Pancreas (tissue), 10 donors: ENCODE data around the gene RBM19. TPM values are rescaled to one million over a fixed set of nuclear protein-coding genes. Genes with fewer than 3 reads are reported as not detected.

ENCODE experiments used
- ATAC-seq, 4 donors: fragments of 200-7000 bp; cut with Tn5 transposase; one replicate each; pipeline versions ENCODE4 v1.8.0 to v1.9.1; 2020; ENCODE audit warnings: mild to moderate bottlenecking in 4 of 4, moderate library complexity in 4 of 4
- DNase-seq, 6 donors: peaks; one replicate each; pipeline ENCODE4 v3.0.0-alpha.2; 2020
- FAIRE-seq: peaks from 2 replicates; lab custom pipeline; 2012; peaks lifted over from hg19 to GRCh38; lab: Jason Lieb, UNC
- H3K27ac ChIP-seq, 4 donors: fragments of 200-600 bp; sonication (generic); 1 replicate in 3 of 4; 2 replicates in 1 of 4; pipeline versions ENCODE4 v1.5.0 to v1.8.0; 2020
- H3K27me3 ChIP-seq, 4 donors: fragments of 200-600 bp; one replicate each; pipeline ENCODE4 v1.8.0; 2021
- H3K36me3 ChIP-seq, 3 donors: fragments of 200-600 bp; sonication (generic) in 1 of 3; one replicate each; pipeline versions ENCODE4 v1.5.0 to v1.8.0; 2020 to 2021
- H3K4me1 ChIP-seq, 3 donors: fragments of 200-600 bp; one replicate each; pipeline ENCODE4 v1.8.0; 2021
- H3K4me3 ChIP-seq, 4 donors: fragments of 200-600 bp; sonication (generic) in 2 of 4; one replicate each; pipeline versions ENCODE4 v1.5.0 to v1.8.0; 2020 to 2021
- H3K9me3 ChIP-seq, 4 donors: fragments of 200-600 bp; one replicate each; pipeline ENCODE4 v1.8.0; 2021
- CTCF ChIP-seq, 4 donors: fragments of 200-600 bp; sonication (generic) in 3 of 4; IDR thresholded peaks; one replicate each; pipeline versions ENCODE4 v1.5.0 to v1.8.0; 2021; ENCODE audit warnings: antibody characterized with exemption in 4 of 4
- WGBS, 2 donors: extraction: QIAGEN DNeasy Blood & Tissue Kit; methylation state at CpG; one replicate each; pipeline ENCODE4 v1.1.7; 2013; 5-methylcytosine and 5-hydroxymethylcytosine counted together
- intact Hi-C, 3 donors: fragments of 100-400 bp; cut with DNase I; formaldehyde crosslinking; loops; one replicate each; pipeline versions ENCODE4 v1.11.1 to v1.14.2; 2022
- polyA plus RNA-seq, 2 donors: library from polyadenylated mRNA; stranded (reverse); fragments of 200-250 nt; gene quantifications; one replicate each; pipeline ENCODE4 v1.2.3, GENCODE V29; 2013
- total RNA-seq, 6 donors: library from RNA; stranded (reverse); fragmentation: NEBNext Ultra II Directional in 4 of 6; extraction: Animal tissue kit (Norgen Biotek cat#: 25700) in 4 of 6; gene quantifications; one replicate each; pipeline versions ENCODE4 v1.2.1 to v1.2.4, GENCODE V29; 2021 to 2023
- donor health status: healthy with polysubstance abuse.
- donor health status: DM: no; HTN: no; CAD: no; lungs with moderate emphysema.
- donor health status: DM: no; HTN: no; CAD: no.
- donor health status: control.
- donor health status: control.
- donor health status: Bipolar disorder and iron deficiency.
- donor health status: DM: yes; HTN: yes; CAD: no.
- donor health status: DM: no; HTN: no; CAD: no.
- donor health status: DM: no; HTN: no; CAD: no.
- donor health status: DM: yes; HTN: yes; CAD: no.

The RBM19 gene
- total and polyA plus RNA-seq, 8 donors: 13.9 to 32.2 (median 15.8) TPM

- Histone ChIP-seq H3K9me3 (no peaks in the 10 kb centered on the region), H3K36me3 (peaks cover 0 to 16% (median 3%) of the 10 kb centered on the region in 3 donors), H3K4me1 (no peaks in the 10 kb centered on the region), H3K4me3 (no peak overlapping the region), H3K27me3 (no peaks in the 10 kb centered on the region), H3K27ac (no peak overlapping the region)
- FAIRE-seq: no peak
- 83 to 86% methylated on average over 4 of the region's 4 CpGs for WGBS, 2 donors
- no peak for TF ChIP-seq CTCF (IDR thresholded peaks at IDR 0.05)
- DNase-seq: no peak
- intact Hi-C loops: no loop called here
- ATAC-seq: no peak
Observed at GRCh38 chr12:113930249-113930648, 35.9 kb downstream of the RBM19 start.

DNA sequence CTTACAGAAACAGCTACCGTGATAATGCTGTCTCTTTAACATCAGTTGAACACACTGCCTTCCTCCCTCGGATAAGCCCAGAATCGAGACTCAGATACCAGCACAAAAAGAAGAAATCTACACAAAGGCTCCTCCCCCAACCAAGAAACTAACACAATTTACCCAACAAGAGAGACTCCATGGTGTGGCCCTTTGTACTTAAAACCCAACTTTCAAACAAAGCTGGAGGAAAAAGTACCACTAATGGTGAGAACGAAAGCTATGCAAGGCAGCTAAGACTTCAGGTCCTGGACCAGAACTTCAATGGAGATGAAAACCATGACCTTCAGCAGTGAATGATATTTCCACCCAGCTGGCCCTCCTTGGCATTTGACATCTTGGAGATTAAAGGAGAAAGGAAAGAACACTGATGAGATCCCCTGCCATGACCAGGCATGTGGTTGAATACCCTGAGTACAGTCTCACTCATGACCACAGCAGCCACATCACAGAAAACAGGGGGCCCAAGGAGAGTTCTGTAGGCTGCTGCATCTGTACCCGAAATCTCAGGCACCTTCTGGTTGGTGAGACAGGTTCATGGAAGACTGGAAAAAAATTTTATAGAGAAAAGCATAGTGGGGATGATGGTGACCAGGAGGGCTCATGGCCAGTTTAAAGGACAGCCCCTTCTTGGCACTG lies 36.7 kb downstream of the RBM19 start:
- intact Hi-C loops: no loop called here
- Histone ChIP-seq H3K4me3 (no peak overlapping the region), H3K36me3 (peaks cover 0 to 24% (median 6%) of the 10 kb centered on the region in 3 donors), H3K27ac (no peak overlapping the region), H3K27me3 (no peaks in the 10 kb centered on the region), H3K4me1 (no peaks in the 10 kb centered on the region), H3K9me3 (no peaks in the 10 kb centered on the region)
- TF ChIP-seq CTCF (IDR thresholded peaks at IDR 0.05): no peak
- no peak for FAIRE-seq
- ATAC-seq: no peak
- WGBS, 2 donors: 71 to 80% methylated on average over 5 of the region's 5 CpGs
- DNase-seq: no peak

DNA sequence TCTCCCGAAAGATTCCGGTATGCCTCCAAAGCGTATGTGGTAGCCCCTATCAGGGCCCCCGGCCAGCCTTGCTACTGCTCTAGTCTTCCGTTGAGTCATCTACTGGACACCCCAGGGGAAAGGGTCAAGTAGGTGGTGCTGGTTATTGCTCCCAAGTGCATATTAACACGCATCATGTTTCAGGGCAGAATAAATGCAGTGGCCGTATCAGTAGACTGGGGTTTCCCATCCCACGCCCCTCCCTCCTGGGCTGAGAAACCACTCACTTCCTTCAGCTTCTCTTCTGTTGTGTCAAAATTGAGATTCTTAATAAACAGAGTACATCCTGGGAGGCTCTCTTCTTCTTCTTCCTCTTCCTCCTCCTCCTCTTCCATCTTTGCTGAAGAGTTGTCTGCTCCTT lies 39.3 kb downstream of the RBM19 start:
- Histone ChIP-seq H3K27me3 (no peaks in the 10 kb centered on the region), H3K4me3 (no peak overlapping the region), H3K36me3 (peaks cover 0 to 48% (median 9%) of the 10 kb centered on the region in 3 donors), H3K9me3 (no peaks in the 10 kb centered on the region), H3K27ac (no peak overlapping the region), H3K4me1 (no peaks in the 10 kb centered on the region)
- intact Hi-C loops: no loop called here
- DNase-seq: no peak
- no peak for ATAC-seq
- no peak for TF ChIP-seq CTCF (IDR thresholded peaks at IDR 0.05)
- no peak for FAIRE-seq
- WGBS, 2 donors: 95 to 96% methylated on average over 8 of the region's 8 CpGs

- Histone ChIP-seq H3K4me3 (no peak overlapping the region), H3K9me3 (no peaks in the 10 kb centered on the region), H3K27ac (no peak overlapping the region), H3K27me3 (no peaks in the 10 kb centered on the region), H3K36me3 (peaks cover 0 to 48% (median 9%) of the 10 kb centered on the region in 3 donors), H3K4me1 (no peaks in the 10 kb centered on the region)
- intact Hi-C loops: no loop called here
- ATAC-seq (no peak), DNase-seq (no peak), FAIRE-seq (no peak)
- TF ChIP-seq CTCF (IDR thresholded peaks at IDR 0.05): no peak
- WGBS, 2 donors: 64 to 85% methylated on average over 4 of the region's 4 CpGs
Observed at GRCh38 chr12:113924341-113924740, 41.8 kb downstream of the RBM19 start.

DNA sequence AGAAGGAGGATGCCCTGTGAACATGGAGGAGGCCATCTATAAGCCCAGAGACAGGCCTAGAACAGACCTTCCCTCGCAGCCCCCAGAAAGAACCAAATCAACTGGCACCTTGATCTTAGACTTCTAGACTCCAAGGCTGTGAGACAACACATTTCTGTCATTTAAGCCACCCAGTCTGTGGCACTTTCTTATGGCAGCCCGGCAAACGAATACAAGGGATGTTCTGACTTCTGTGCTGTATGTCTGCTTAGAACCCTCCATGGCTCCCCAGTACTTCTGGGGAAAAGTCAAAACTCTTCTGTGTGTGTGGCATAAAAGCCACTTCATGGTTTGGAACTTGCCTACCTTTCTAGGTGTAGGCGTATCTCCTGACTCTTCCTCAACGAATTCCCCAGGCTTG lies 42.9 kb downstream of the RBM19 start:
- Histone ChIP-seq H3K27ac (no peak overlapping the region), H3K36me3 (peaks cover 0 to 48% (median 9%) of the 10 kb centered on the region in 3 donors), H3K4me1 (no peaks in the 10 kb centered on the region), H3K27me3 (no peaks in the 10 kb centered on the region), H3K4me3 (no peak overlapping the region), H3K9me3 (no peaks in the 10 kb centered on the region)
- TF ChIP-seq CTCF (IDR thresholded peaks at IDR 0.05): no peak
- 90 to 93% methylated on average over 5 of the region's 5 CpGs for WGBS, 2 donors
- ATAC-seq: no peak
- FAIRE-seq: no peak
- intact Hi-C loops: no loop called here
- DNase-seq: no peak
